Measurements from ENCODE around the gene ADSS1. TPM values are rescaled to one million over a fixed set of nuclear protein-coding genes. Genes with fewer than 3 reads are reported as not detected.

ADSS1 gene
- total RNA-seq, 1 experiment from 2014 or later = 0.34 TPM

- no peak for DNase-seq (ENCODE audit: low read depth in 1 of 2, low spot score in 2 of 2)
- Histone ChIP-seq H3K9me3 (replicated peaks) (no peaks in the 10 kb centered on the region), H3K36me3 (peaks cover 63% of the 10 kb centered on the region), H3K4me1 (replicated peaks) (peaks cover 41% of the 10 kb centered on the region), H3K27ac (no peak overlapping the region), H3K27me3 (replicated peaks) (no peaks in the 10 kb centered on the region), H3K4me3 (no peak overlapping the region)
Measured at GRCh38 chr14:104691546-104692260, 32.3 kb upstream of the ADSS1 start.

DNA sequence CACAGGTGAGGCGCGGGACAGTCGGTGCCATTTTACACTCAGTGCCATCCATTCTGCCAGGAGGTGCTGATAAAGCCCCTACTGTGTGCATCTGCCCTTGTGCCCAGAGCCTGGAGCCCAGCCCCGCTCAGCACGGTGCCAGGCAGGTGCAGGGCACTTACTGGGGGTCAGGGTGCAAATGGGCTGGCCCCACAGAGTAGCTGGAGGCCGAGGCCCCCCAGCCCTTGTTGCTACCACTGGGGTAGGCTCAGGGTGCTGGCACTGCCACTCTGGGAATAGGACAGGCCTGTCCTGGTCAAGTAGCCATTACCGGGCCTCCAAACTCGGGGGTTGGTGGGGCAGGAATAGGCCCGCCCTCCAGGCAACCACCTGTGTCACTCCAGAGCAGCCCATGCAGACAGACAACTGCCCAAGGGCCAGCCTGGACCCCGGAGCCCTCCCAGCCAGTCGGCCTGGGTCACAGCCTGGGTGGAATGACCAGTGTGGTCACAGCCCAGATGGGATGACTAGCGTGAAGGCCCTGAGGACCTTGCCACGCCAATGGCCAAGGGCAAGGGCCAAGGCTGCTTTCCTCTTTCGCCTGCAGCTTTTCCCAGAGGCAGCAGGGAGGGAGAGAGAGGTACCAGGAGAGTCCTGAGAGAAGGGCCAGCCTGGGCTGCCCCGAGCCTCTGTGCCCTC lies 31.6 kb upstream of the ADSS1 start:
- H3K27ac ChIP-seq = no peak overlapping the region
- peaks cover 70% of the 10 kb centered on the region for H3K36me3 ChIP-seq
- no peaks in the 10 kb centered on the region for H3K9me3 ChIP-seq (replicated peaks)
- no peaks in the 10 kb centered on the region for H3K27me3 ChIP-seq (replicated peaks)
- no peak for DNase-seq (ENCODE audit: low read depth in 1 of 2, low spot score in 2 of 2)
- no peak overlapping the region for H3K4me3 ChIP-seq
- H3K4me1 ChIP-seq (replicated peaks) = peaks cover 41% of the 10 kb centered on the region

DNA sequence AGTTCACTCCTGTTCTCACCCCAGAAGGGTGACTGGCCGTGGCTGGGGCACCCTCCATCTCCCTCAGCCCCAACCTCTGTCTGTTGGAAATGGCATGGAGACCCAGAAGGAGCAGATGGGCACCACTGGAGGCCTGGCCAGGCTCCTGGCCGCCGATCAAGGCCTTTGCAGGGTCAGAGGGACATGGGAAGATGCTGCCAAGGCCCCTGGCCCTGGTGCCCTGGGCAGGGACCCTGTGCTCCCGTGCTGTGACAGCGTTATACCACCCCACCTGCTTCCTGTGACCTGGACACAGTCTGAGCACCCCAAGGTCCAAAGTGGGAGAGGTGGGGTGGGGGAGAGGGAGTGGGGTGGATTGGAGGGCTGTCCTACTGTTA lies 31.1 kb upstream of the ADSS1 start:
- Histone ChIP-seq H3K27ac (no peak overlapping the region), H3K27me3 (replicated peaks) (no peaks in the 10 kb centered on the region), H3K4me1 (replicated peaks) (peaks cover 39% of the 10 kb centered on the region), H3K9me3 (replicated peaks) (no peaks in the 10 kb centered on the region), H3K4me3 (no peak overlapping the region), H3K36me3 (peaks cover 75% of the 10 kb centered on the region)
- DNase-seq (ENCODE audit: low read depth in 1 of 2, low spot score in 2 of 2) = no peak

DNA sequence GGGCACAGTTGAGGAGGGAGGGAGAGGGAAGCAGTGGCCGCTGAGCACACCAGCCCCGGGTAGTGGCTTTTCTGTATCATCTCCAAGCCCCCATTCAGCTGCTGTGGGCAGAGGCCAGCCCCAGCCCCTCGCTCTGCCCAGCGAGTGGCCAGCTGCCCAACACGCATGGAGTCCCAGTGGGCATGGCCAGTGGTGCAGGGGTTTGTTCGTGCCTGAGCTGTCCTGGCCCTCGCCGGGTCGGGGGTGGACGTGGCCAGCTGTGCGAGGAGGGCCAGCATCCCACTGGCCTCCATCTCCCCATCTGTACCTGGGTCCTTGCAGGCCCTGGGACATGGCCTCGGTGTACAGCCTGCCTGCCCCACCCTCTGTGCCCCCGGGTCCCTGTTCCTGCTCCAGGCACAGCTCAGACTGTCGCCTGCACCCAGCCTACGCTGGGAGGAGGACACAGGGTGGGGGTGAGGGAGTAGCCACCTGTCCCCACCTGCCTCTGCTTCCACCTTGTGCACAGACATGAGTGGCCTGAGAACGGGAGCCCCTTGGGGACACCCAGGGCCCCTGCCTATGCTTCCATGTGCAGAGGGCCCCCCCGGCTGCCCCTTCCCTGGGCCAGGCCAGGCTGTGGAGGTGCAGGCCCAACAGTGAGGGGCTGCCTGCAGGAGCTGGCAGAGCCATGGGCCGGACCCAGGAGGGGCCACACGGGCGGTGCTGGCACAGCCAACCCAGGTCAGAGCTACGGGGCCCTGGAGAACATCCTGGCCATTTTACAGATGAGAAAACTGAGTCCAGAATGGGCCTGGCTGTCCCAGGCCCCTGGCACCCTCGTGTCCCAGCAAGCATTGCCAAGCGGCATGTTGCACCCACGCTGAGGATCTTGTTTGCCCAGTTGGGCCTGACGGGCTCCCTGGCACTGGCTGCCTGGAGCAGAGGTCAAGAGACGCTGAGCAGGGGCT lies 30.3 kb upstream of the ADSS1 start:
- peaks cover 83% of the 10 kb centered on the region for H3K36me3 ChIP-seq
- H3K27me3 ChIP-seq (replicated peaks) = no peaks in the 10 kb centered on the region
- H3K27ac ChIP-seq = no peak overlapping the region
- no peak for DNase-seq (ENCODE audit: low read depth in 1 of 2, low spot score in 2 of 2)
- H3K9me3 ChIP-seq (replicated peaks) = no peaks in the 10 kb centered on the region
- H3K4me1 ChIP-seq (replicated peaks) = peaks cover 31% of the 10 kb centered on the region
- H3K4me3 ChIP-seq = no peak overlapping the region

DNA sequence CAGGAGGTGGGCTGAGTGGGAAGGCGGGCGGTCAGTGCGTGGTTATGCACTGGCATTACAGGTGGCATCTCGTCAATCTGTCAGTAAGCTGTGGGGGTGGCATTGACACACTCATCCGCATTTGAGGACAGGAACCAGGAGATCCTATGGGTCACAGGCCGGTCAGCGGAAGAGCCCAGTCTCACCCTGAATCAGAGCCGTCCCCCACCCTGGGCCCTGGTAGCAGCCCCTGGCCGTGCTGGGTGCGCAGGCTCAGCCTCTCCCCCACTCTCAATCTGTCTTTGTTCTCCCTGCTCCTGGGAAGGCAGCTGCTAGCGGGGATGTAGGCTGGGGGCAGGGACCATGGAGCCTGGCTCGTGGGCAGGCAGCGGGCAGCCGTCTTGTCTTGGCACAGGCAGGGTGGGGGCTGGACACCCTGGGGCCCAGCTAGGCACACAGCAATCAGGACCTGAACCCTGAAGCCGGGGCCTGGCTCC lies 29.5 kb upstream of the ADSS1 start:
- no peak overlapping the region for H3K4me3 ChIP-seq
- no peaks in the 10 kb centered on the region for H3K9me3 ChIP-seq (replicated peaks)
- H3K27ac ChIP-seq = no peak overlapping the region
- H3K4me1 ChIP-seq (replicated peaks) = peaks cover 25% of the 10 kb centered on the region
- no peak for DNase-seq (ENCODE audit: low read depth in 1 of 2, low spot score in 2 of 2)
- H3K36me3 ChIP-seq = peaks cover 90% of the 10 kb centered on the region
- H3K27me3 ChIP-seq (replicated peaks) = no peaks in the 10 kb centered on the region

- Histone ChIP-seq H3K4me1 (replicated peaks) (peaks cover 22% of the 10 kb centered on the region), H3K36me3 (peaks cover 84% of the 10 kb centered on the region), H3K4me3 (no peak overlapping the region), H3K9me3 (replicated peaks) (no peaks in the 10 kb centered on the region), H3K27me3 (replicated peaks) (no peaks in the 10 kb centered on the region), H3K27ac (no peak overlapping the region)
- no peak for DNase-seq (ENCODE audit: low read depth in 1 of 2, low spot score in 2 of 2)
Measured at GRCh38 chr14:104694991-104695659, 28.9 kb upstream of the ADSS1 start.

DNA sequence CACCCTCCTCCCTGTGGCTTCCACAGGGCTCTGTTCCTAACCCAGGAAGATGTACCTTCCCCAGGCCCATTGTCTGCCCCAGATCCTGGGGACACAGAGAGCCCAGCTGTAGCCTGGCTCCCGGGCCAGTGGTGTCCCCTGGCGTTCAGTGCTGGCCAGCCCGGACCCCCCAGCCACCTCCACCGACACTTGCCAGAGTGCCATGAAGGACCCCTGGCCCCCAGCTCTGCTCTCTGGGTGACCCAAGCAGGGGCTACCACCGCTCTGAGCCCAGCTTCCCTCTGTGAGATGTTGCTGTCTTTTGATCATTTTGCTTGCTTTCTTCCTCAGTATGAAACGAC lies 28.4 kb upstream of the ADSS1 start:
- DNase-seq (ENCODE audit: low read depth in 1 of 2, low spot score in 2 of 2) = no peak
- H3K4me1 ChIP-seq (replicated peaks) = peaks cover 16% of the 10 kb centered on the region
- no peak overlapping the region for H3K27ac ChIP-seq
- H3K9me3 ChIP-seq (replicated peaks) = no peaks in the 10 kb centered on the region
- H3K36me3 ChIP-seq = peaks cover 79% of the 10 kb centered on the region
- H3K4me3 ChIP-seq = no peak overlapping the region
- H3K27me3 ChIP-seq (replicated peaks) = no peaks in the 10 kb centered on the region

- H3K27ac ChIP-seq = no peak overlapping the region
- no peaks in the 10 kb centered on the region for H3K27me3 ChIP-seq (replicated peaks)
- H3K4me1 ChIP-seq (replicated peaks) = peaks cover 5% of the 10 kb centered on the region; the same call in 1 of the 2 replicates
Measured at GRCh38 chr14:104696671-104697316, 27.2 kb upstream of the ADSS1 start.

GRCh38 chr14:104697317-104697703 lies 26.7 kb upstream of the ADSS1 start:
- Histone ChIP-seq H3K27ac (no peak overlapping the region), H3K4me1 (replicated peaks) (0 out of 2 replicates have a peak, but pooled peaks cover 5% of the 10 kb centered on the region), H3K4me3 (no peak overlapping the region), H3K36me3 (peaks cover 76% of the 10 kb centered on the region), H3K27me3 (replicated peaks) (no peaks in the 10 kb centered on the region), H3K9me3 (replicated peaks) (no peaks in the 10 kb centered on the region)
- no peak for DNase-seq (ENCODE audit: low read depth in 1 of 2, low spot score in 2 of 2)

More at GRCh38 chr14:104696671-104697316, 27.2 kb upstream of the ADSS1 start:
- DNase-seq (ENCODE audit: low read depth in 1 of 2, low spot score in 2 of 2) = no peak
- Histone ChIP-seq H3K36me3 (peaks cover 77% of the 10 kb centered on the region), H3K9me3 (replicated peaks) (no peaks in the 10 kb centered on the region), H3K4me3 (no peak overlapping the region)

- Histone ChIP-seq H3K36me3 (peaks cover 76% of the 10 kb centered on the region), H3K4me3 (no peak overlapping the region), H3K9me3 (replicated peaks) (no peaks in the 10 kb centered on the region), H3K4me1 (replicated peaks) (0 out of 2 replicates have a peak, but pooled peaks cover 5% of the 10 kb centered on the region), H3K27ac (no peak overlapping the region), H3K27me3 (replicated peaks) (no peaks in the 10 kb centered on the region)
- no peak for DNase-seq (ENCODE audit: low read depth in 1 of 2, low spot score in 2 of 2)
Measured at GRCh38 chr14:104697892-104698583, 26.0 kb upstream of the ADSS1 start.

GRCh38 chr14:104698688-104699425 lies 25.2 kb upstream of the ADSS1 start:
- DNase-seq (ENCODE audit: low read depth in 1 of 2, low spot score in 2 of 2) = no peak
- Histone ChIP-seq H3K4me1 (replicated peaks) (0 out of 2 replicates have a peak, but pooled peaks cover 5% of the 10 kb centered on the region), H3K4me3 (no peak overlapping the region), H3K27ac (no peak overlapping the region), H3K36me3 (peaks cover 78% of the 10 kb centered on the region), H3K9me3 (replicated peaks) (no peaks in the 10 kb centered on the region), H3K27me3 (replicated peaks) (no peaks in the 10 kb centered on the region)

DNA sequence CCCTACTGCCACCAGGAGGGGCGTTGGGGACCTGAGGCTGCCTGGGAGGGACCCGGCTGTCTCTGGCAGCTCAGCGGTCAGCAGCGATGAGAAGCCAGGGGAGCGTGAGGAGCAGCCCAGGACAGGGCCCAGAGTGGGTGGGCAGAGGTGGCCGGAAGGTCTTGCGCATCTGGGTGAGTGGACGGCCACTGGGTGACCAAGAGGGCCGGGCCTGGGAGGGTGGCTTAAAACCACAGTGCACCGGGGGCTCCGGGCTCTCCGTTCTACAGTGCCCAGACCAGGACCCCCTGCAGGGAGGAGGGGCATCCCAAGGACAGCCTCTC lies 24.6 kb upstream of the ADSS1 start:
- H3K27ac ChIP-seq = no peak overlapping the region
- H3K36me3 ChIP-seq = peaks cover 80% of the 10 kb centered on the region
- 0 out of 2 replicates have a peak, but pooled peaks cover 5% of the 10 kb centered on the region for H3K4me1 ChIP-seq (replicated peaks)

More for the DNA sequence above, 24.6 kb upstream of the ADSS1 start:
- DNase-seq (ENCODE audit: low read depth in 1 of 2, low spot score in 2 of 2) = no peak
- Histone ChIP-seq H3K27me3 (replicated peaks) (no peaks in the 10 kb centered on the region), H3K4me3 (no peak overlapping the region), H3K9me3 (replicated peaks) (no peaks in the 10 kb centered on the region)
